HL-60/S4 (cell line): ENCODE data around the gene ADGRG1.

Source experiments
- in situ Hi-C: fragments of 300-500 bp; cut with MboI; formaldehyde crosslinking; loops from 2 replicates; pipeline ENCODE4 v1.14.3; 2022; ENCODE audit warnings: low sequenced_read_pairs

ADGRG1 gene

DNA sequence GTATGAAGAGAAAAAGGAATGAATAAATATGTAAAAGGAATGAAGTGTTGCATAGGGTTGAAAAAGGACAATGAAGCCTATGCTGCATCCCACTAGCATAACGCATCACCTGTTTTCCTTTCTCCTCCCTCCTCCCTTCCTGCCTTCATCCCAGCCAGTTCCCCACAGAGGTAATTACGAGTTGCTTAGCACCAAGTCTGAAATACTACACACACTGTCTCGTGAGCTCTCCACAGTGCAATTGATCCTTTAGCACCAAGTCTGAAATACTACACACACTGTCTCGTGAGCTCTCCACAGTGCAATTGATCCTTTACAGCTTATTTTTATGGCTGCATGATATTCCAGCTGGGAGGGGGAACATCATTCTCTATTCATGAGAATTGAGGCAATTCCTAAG is 65.1 kb downstream of the ADGRG1 start:
- in situ Hi-C loops = no loop called here

DNA sequence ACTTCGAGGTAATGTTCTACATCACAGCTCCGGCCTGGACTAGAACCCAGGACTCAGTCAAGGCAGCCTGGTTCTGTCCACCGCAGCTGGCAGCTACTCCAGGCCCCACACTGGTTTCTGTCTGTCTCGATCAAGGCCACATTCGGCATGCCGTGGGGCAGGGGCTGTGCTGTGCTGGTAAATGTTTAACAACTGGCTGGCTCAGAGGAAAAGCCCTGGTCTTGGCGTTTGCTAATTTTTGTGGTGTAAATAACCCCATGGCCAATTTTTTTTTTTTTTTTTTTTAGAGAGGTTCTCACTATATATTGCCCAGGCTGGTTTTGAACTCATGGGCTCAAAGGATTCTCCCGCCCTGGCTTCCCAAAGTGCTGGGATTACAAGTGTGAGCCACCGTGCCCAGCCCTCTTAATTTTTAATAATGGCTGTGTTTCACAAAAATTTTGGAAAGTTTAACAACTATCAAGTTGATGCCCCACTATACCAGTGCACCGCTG is 65.8 kb downstream of the ADGRG1 start:
- in situ Hi-C loops = no loop called here

DNA sequence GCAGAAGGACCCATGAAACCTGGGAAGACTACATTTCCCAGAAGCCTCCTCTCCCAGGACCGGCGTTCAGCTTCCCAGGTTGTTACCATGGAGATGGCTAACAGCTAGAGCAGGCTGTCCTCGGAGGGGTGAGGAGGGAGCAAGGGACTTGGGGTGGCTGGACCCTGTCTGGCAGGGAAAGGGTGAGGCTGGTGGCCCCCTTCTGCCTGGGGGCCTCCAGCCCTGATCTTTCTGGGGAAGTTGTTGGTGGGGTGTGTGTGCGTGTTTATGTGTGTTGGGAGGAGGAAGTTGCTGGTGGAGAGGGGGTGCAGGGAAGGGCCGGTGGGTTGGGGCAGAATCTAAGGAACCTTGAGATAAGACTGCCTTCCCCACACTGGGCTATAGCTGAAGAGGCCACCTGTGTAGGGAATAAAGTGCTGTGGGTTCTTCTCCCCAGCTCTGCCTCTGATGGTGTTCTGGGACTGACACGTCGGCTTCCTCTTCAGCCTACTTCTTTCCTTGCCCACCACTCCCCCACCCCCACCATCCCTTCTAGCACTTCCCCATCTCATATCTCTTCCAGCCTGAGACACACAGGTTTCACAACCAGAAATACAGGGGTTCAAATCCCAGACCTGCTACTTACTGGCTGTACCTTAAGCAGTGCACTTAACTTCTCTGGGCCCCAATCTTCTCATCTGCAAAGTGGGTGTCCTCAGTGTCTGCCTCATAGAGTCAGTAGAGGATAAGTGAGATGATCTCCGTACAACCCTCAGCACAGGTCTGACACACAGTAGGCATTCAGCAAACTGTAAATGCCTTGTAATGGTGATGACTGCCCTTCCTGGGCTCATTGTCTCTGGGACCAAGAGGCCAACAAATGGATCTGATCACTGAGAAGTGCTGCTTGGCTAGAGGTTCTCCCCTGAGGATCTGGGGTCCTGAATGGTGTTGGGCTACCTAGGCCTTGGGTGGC is 66.6 kb downstream of the ADGRG1 start, which contains the start of gene DRC7:
Gene DRC7 (plus strand): TSS at position 82 of the 955 bp plus-strand sequence. CDS start 3,144 bp downstream, outside the sequence.
- in situ Hi-C loops = no loop called here

DNA sequence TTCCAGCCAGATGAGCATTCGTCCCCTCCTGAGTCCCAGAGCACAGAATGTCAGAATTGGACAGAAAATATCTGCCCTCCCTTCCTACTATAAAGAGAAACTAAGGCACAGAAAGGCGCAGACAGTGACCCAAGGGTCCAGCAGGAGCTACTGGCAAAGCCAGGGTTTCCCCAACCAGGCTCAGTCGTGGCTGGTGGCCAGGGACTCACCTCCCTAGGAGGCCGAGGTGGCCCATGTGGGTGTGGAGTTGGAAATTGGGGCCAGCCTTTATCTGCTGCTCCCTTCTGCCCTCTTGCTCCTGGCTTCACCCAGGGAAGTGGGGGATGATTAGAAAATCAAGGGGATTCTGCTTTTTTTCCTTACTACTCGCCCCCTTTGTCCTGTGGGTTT is 67.2 kb downstream of the ADGRG1 start:
- in situ Hi-C loops = no loop called here

DNA sequence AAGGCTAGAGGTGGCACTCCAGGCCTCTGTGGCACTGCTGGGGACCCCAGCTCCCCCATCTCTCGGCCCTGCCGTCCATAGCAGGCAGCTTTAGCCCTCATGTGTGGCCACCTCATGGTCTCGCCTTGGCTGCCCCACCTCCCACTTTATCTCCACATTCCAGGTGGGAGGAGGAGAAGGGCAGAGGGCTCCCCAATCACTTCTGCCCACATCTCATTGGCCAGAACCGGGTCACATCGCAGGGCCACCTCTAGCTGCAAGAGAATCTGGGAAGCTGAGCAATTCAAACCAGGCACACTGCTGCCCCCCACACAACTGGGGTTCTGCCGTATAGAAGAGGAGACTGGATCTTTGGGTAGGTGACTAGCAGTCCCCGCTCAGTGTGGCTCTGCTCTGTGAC is 67.8 kb downstream of the ADGRG1 start:
- in situ Hi-C loops = no loop called here

DNA sequence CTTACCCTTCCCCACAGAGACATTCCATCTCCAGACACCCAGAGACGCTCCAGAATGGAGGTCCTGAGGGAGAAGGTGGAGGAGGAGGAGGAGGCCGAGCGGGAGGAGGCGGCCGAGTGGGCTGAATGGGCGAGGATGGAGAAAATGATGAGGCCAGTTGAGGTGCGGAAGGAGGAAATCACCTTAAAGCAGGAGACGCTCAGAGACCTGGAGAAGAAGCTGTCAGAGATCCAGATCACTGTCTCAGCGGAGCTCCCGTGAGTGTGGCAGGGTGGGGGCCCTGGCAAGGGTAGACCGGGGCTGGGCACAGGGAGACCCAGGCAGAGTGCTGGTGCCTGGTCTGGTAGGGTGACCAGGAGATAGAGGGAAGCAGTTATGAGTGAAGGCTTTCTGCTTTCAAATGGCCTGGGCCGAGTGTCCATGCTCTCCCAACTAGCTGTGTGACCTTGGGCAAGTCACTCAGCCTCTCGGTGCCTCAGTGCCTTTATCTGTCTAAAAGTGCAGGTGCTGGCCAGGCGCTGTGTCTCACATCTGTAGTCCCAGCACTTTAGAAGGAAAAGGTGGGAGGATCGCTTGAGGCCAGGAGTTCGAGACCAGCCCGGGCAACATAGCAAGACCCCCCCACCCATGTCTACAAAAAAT is 69.6 kb downstream of the ADGRG1 start:
- in situ Hi-C loops = no loop called here

DNA sequence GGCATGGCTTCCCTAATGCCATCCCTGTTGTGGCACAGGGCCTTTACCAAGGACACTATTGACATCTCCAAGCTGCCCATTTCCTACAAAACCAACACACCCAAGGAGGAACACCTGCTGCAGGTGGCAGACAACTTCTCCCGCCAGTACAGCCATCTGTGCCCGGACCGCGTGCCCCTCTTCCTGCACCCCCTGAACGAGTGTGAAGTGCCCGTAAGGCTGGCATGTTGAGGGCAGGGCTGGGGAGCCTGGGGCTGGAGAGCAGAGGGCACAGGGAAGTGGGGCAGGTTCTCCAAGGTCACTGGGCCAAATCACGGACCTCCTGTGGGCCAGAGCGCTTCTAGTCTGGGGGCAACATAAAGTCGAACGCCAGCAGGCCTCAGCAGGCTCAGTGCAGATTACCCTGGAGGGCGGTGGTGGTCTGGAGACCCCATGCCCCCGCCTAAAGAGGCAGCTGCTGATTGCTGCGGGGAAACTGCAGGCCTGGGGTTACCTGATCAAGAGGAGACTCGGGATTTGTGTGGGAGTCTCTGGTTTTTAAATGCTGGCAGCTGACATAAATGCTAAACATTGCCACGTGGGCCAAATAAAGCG is 70.5 kb downstream of the ADGRG1 start:
- in situ Hi-C loops = no loop called here

DNA sequence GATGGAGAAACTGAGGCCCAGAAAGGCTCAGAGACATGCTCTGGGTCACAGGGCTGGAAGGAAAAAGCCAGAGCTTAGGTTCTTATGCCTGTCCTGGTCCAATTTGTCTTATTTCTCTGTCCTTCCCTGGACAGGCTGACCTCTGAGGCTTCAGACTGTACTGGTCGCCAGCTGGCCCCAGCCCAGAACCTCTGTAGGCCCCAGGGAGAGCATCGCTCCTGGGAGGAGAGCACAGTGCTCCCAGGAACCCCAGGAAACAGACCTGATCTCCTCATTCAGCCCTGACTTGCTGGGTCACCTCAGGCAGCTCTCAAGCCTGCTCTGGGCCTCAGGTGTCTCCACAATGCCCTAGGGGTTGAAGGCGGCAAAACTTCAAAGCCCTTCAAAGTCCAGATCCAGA is 71.1 kb downstream of the ADGRG1 start:
- in situ Hi-C loops = no loop called here

DNA sequence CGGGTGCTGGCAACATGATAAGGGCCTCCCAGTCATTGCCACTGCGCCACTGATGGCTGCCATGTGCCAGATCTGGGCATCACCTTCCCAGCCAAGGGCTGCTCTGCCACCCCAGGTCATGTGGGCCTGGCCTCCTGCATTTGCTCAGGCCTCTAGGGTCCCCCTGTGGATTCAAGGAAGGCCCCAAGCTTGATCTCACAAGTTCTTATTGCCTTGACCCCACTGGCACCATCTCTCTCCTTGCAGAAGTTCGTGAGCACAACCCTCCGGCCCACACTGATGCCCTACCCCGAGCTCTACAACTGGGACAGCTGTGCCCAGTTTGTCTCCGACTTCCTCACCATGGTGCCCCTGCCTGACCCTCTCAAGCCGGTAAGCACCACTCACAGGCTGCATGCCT is 71.5 kb downstream of the ADGRG1 start:
- in situ Hi-C loops = loop anchor here (25.0 kb wide), 1 partner anchor 113 kb away; no protein-coding TSS in a partner anchor

DNA sequence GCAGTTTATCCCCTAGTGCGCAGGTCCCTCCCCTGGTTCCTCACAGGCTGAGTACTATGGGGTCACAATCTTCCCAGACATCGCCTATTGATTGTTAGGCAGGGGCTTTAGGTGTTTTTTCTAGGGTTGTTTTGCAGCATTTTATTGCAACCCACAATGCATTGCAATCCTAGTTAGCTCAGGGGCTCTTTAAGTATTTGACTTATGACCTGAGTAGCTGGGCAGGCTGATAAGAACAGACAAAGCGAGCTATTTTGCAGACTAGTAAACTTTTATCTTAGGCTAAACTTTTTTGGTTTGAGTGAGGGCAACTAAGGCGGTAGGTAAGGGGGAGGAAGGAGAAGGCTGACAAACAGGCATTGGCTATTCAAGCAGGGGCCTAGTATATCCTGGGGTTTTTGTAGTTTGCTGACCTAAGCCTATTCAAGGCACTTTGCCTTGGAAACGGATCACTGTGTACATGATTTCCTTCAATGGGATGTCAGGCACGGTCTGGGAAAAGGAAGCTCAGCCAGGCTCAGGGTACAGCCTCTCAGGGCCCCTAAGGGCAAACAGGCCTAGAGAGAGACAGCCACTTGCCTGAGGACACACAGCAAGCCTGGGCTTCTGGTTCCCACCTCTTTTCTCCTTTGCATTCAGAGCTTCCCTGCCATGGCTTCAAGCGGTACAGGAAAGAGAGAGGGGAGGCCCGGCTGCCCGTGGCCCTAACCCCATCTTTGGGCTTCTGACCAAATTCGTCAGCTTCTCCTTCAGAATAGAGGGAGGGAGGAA is 72.5 kb downstream of the ADGRG1 start:
- in situ Hi-C loops = loop anchor here (25.0 kb wide), 1 partner anchor 114 kb away; no protein-coding TSS in a partner anchor

DNA sequence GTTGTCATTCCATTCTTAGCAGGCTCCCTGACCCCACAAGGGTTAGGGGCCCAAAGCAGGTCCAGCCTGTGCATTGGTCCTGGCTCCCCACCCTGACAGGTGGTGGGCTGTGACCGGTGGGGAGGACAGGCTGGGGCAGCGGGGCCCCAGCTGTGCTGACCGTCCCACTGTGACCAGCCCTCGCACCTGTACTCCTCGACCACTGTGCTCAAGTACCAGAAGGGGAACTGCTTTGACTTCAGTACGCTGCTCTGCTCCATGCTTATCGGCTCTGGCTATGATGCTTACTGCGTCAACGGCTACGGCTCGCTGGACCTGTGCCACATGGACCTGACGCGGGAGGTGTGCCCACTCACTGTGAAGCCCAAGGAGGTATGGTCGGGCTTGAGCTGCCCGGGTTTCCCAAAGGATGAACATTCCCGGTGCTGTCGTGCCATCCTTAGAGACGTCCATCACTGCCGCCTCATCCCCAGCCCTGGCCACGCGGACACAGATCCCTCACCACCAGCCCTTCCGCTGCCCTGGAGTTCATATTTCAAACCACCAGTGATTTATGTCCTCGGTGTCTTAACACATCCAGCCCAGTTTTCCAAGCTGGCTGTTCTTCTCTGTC is 73.4 kb downstream of the ADGRG1 start:
- in situ Hi-C loops = loop anchor here (25.0 kb wide), 1 partner anchor 115 kb away; no protein-coding TSS in a partner anchor

DNA sequence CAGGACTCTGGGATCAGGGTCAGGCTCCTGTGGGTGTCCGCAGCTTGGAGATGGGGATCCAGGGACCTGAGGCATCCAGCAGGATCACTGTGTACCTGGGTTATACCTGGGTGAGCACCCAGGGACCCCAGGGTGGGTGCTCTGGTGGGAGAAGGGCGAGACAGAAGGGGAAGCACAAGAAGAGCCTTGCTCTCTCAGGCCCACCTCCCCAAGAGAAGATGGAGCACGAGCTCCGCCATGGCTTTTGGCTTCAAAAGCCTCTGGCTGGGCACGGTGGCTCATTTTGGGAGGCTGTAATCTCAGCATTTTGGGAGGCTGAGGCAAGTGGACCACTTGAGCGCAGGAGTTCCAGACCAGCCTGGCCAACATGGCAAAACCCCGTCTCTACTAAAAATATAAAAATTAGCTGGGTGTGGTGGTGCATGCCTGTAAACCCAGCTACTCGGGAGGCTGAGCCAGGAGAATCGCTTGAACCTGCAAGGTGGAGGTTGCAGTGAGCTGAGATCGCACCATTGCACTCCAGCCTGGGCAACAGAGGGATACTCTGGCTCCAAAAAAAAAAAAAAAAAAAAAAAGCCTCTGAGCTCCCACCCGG is 75.1 kb downstream of the ADGRG1 start:
- in situ Hi-C loops = loop anchor here (25.0 kb wide), 1 partner anchor 116 kb away; no protein-coding TSS in a partner anchor

DNA sequence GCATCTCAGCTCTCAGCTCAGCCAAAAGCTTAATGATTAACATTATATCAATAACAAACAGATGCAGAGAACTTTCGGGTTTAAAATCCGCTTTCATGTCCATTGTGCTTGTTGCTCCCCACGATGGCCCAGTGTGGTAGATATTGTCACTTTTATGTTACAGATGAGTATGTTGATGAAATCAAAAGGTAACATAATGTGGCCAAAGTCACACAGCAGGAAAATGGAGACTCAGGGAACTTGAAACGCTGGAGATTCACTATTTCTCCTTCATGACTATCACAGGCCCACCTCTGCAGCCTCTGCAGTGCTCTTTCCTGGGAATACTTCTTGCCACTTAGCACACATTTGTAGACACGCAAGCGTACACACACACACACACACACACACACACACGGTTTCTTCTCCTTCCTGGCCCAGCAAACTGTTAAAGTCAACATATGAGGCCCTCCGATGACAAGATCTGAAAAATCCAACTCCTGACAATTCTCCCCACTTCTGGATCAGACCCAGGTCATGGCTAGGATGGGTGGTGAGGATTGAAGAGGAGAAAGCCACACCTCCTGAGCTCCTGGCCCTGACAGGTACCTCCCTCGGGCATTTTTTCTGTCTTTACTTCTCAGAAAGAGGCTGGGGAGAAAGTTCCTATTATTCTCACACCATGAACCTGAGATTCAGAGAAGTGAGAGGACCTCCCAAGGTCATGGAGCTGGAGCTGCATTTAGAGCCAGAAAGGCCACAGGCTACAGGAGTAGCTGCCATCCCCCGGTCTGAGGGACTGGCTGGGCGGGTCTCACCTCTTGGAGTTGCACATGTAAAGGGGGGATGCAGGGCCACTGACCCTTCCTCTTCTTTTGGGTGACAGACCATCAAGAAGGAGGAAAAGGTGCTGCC is 75.8 kb downstream of the ADGRG1 start:
- in situ Hi-C loops = loop anchor here (25.0 kb wide), 1 partner anchor 117 kb away; no protein-coding TSS in a partner anchor

DNA sequence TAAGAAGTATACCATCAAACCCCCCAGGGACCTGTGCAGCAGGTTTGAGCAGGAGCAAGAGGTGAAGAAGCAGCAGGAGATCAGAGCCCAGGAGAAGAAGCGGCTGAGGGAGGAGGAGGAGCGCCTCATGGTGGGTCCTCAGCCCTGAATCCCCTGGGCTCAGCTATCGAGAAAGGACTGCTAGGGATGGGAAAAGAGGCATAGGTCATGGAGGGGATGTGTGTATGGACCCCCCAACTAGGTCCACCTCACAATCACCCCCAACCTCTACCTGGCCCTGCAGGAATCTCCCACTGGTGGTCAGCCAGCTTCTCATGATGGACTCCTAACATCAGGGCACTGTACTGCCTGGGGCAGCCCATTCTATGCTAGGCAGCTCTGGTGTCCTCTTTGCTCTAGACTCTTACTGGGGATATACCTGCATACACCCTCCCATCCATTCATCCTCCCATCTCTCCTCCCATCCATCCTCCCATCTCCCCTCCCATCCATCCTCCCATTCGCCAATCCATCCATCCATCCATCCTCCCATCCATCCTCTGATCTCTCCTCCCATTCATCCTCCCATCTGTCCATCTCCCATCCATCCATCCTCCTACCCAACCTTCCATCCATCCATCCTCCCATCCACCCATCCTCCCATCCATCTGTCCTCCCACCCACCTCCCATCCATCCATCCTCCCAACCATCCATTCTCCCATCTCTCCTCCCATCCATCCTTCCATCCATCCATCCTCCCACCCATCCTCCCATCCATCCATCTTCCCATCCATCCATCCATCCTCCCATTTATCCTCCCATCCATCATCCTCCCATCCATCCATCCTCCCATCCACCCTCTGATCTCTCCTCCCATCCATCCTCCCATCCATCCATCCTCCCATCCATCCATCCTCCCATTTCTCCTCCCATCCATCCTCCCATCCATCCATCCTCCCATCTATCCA is 76.7 kb downstream of the ADGRG1 start:
- in situ Hi-C loops = loop anchor here (25.0 kb wide), 1 partner anchor 118 kb away; no protein-coding TSS in a partner anchor

DNA sequence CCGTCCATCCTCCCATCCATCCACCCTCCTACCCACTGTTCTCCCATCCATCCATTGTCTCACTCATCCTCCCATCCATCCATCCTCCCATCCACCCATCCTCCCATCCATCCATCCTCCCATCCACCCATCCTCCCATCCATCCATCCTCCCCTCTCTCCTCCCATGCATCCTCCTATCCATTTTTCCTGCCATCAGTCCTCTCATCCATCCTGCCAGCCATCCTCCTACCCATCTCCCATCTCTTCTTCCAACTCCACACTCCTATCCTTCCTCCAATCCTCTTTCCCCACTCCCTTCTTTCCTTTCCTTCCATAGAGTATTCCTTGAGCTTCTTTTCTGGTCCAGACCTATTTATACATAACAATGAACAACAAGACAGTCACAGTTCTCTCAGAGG is 78.3 kb downstream of the ADGRG1 start:
- in situ Hi-C loops = loop anchor here (25.0 kb wide), 1 partner anchor 119 kb away; no protein-coding TSS in a partner anchor

DNA sequence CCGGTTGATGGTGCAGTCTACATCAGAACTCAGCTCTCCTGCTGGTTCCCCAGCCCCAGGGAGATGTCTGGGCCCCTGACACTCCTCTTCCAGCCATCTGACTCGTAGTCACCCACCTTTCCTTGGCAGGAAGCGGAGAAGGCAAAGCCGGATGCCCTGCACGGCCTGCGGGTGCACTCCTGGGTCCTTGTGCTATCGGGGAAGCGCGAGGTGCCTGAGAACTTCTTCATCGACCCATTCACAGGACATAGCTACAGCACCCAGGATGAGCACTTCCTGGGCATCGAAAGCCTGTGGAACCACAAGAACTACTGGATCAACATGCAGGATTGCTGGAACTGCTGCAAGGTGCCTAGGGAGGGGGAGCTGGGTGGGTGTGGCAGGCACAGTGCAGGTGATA is 78.9 kb downstream of the ADGRG1 start:
- in situ Hi-C loops = loop anchor here (25.0 kb wide), 1 partner anchor 120 kb away; no protein-coding TSS in a partner anchor

DNA sequence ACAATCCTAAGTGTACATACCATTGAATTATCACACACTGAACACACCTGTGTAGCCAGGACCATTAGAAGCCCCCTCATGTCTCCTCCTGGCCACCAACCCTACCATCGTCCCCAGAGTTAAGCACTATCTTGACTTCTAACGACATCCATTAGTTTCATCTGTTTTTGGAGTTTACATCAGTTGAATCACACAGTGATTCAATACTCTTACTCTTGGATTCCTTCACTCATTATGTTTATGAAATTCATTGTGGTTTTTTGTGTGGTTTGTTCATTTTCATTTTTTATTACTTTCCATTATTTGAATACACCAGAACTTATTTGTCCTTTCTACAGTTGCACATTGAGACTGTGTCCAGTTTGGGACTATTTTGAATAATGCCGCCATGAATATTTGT is 79.7 kb downstream of the ADGRG1 start:
- in situ Hi-C loops = loop anchor here (25.0 kb wide), 1 partner anchor 121 kb away; no protein-coding TSS in a partner anchor
